Sigmoid colon (tissue), 7 donors: Measurements from ENCODE around the gene RNU7-1. TPM values are rescaled to one million over a fixed set of nuclear protein-coding genes. Genes with fewer than 3 reads are reported as not detected.

Experiments
- DNase-seq: peaks from one replicate; pipeline ENCODE4 v3.0.0-alpha.2; 2019
- H3K27ac ChIP-seq, 4 donors: fragments of 200-600 bp; sonication (generic); one replicate each; pipeline ENCODE4 v1.5.1; 2016 to 2019; ENCODE audit warnings: mild to moderate bottlenecking in 1 of 4
- H3K27me3 ChIP-seq, 3 donors: fragments of 200-600 bp; sonication (generic); one replicate each; pipeline ENCODE4 v1.5.1; 2019; ENCODE audit warnings: mild to moderate bottlenecking in 1 of 3
- H3K36me3 ChIP-seq, 4 donors: fragments of 200-600 bp; sonication (generic); one replicate each; pipeline ENCODE4 v1.5.1; 2016 to 2019
- H3K4me1 ChIP-seq, 4 donors: fragments of 200-600 bp; sonication (generic); one replicate each; pipeline ENCODE4 v1.5.1; 2017 to 2019
- H3K4me3 ChIP-seq, 4 donors: fragments of 200-600 bp; sonication (generic); one replicate each; pipeline ENCODE4 v1.5.1; 2017 to 2019; ENCODE audit warnings: mild to moderate bottlenecking in 2 of 4, moderate library complexity in 1 of 4
- H3K9me3 ChIP-seq, 4 donors: fragments of 200-600 bp in 3 of 4; sonication (generic) in 3 of 4; one replicate each; pipeline versions ENCODE4 v1.5.1 to v1.6.1; 2013 to 2019
- CTCF ChIP-seq, 4 experiments: fragments of 450-650 bp in 3 of 4; fragments of 200-600 bp in 1 of 4; IDR thresholded peaks; one replicate each; pipeline ENCODE4 v1.5.1; 2016 to 2019; ENCODE audit warnings: antibody characterized with exemption in 4 of 4, mild to moderate bottlenecking in 3 of 4, moderate library complexity in 2 of 4
- EP300 ChIP-seq, 4 donors: sonication (generic); formaldehyde crosslinking; IDR thresholded peaks; one replicate each; pipeline ENCODE4 v1.6.1; 2017; ENCODE audit warnings: antibody characterized with exemption in 4 of 4
- POLR2A ChIP-seq, 2 donors: fragments of 450-650 bp; IDR thresholded peaks; one replicate each; pipeline ENCODE4 v1.6.1; 2016; ENCODE audit warnings: antibody characterized with exemption in 2 of 2, mild to moderate bottlenecking in 2 of 2, moderate library complexity in 2 of 2
- POLR2AphosphoS5 ChIP-seq, 4 donors: sonication (generic); formaldehyde crosslinking; IDR thresholded peaks; one replicate each; pipeline ENCODE4 v1.6.1; 2017; ENCODE audit warnings: antibody characterized with exemption in 4 of 4
- WGBS, 2 donors: extraction: QIAGEN DNeasy Blood & Tissue Kit; methylation state at CpG; one replicate each; pipeline ENCODE4 v1.1.7; 2013; 5-methylcytosine and 5-hydroxymethylcytosine counted together
- intact Hi-C: fragments of 100-400 bp; cut with DNase I; formaldehyde crosslinking; loops from one replicate; pipeline ENCODE4 v1.15.1; 2023
- polyA plus RNA-seq, 3 donors: library from polyadenylated mRNA; stranded (reverse); fragments of 200-250 nt; gene quantifications; one replicate each; pipeline ENCODE4 v1.2.3, GENCODE V29; 2013
- total RNA-seq, 4 donors: library from RNA; depleted of rRNA; stranded (reverse); fragments of >200 nt; gene quantifications; one replicate each; pipeline ENCODE4 v1.1.0, GENCODE V29; 2016
- donor health status: healthy with polysubstance abuse.
- donor health status: Bipolar disorder and iron deficiency.
- donor health status: healthy.

Gene RNU7-1
- total and polyA plus RNA-seq, 7 donors, result not detected

- Histone ChIP-seq H3K4me3 (peak overlapping the region in 1 of 4 donors; percentile 1), H3K9me3 (no peaks in the 10 kb centered on the region), H3K4me1 (peaks cover 0 to 83% (median 74%) of the 10 kb centered on the region in 4 donors), H3K27ac (peak overlapping the region; percentile 46 to 99 (median 92)), H3K36me3 (peaks cover 0 to 39% (median 30%) of the 10 kb centered on the region in 4 donors), H3K27me3 (no peaks in the 10 kb centered on the region)
- DNase-seq, result no peak
- no peak for TF ChIP-seq CTCF (IDR thresholded peaks at IDR 0.05)
- TF ChIP-seq POLR2AphosphoS5 (IDR thresholded peaks at IDR 0.05), result peak in 2 of 4 donors; percentile 17 to 20
- intact Hi-C loops, result no loop called here
- 20 to 45% methylated on average over 8 of the region's 8 CpGs for WGBS, 2 donors
Observed at GRCh38 chr12:6934110-6934509, 9.5 kb upstream of the RNU7-1 start.

- H3K4me3 ChIP-seq, result no peak overlapping the region
- no peaks in the 10 kb centered on the region for H3K27me3 ChIP-seq
- H3K4me1 ChIP-seq, result peaks cover 0 to 73% (median 66%) of the 10 kb centered on the region in 4 donors
- peak overlapping the region; percentile 46 to 99 (median 92) for H3K27ac ChIP-seq
- peaks cover 0 to 53% (median 32%) of the 10 kb centered on the region in 4 donors for H3K36me3 ChIP-seq
- no peaks in the 10 kb centered on the region for H3K9me3 ChIP-seq
- no peak for DNase-seq
- intact Hi-C loops, result loop anchor here (5.0 kb wide), 1 partner anchor 63 kb away; the partner anchor contains the start of gene SPSB2
- TF ChIP-seq EP300 (IDR thresholded peaks at IDR 0.05) (no peak), CTCF (IDR thresholded peaks at IDR 0.05) (no peak), POLR2AphosphoS5 (IDR thresholded peaks at IDR 0.05) (peak in 1 of 4 donors; percentile 7)
- WGBS, 2 donors, result 77 to 81% methylated on average over 14 of the region's 14 CpGs
Observed at GRCh38 chr12:6935371-6936193, 8.0 kb upstream of the RNU7-1 start.

- peak overlapping the region; percentile 89 to 99 (median 94) for H3K27ac ChIP-seq
Observed at GRCh38 chr12:6936194-6936635, 7.4 kb upstream of the RNU7-1 start.

More at GRCh38 chr12:6936194-6936635, 7.4 kb upstream of the RNU7-1 start:
- H3K27me3 ChIP-seq, result no peaks in the 10 kb centered on the region
- peaks cover 2 to 59% (median 35%) of the 10 kb centered on the region in 4 donors for H3K36me3 ChIP-seq
- no peak overlapping the region for H3K4me3 ChIP-seq
- intact Hi-C loops, result loop anchor here (5.0 kb wide), 1 partner anchor 64 kb away; the partner anchor contains the start of gene SPSB2
- DNase-seq, result no peak
- TF ChIP-seq CTCF (IDR thresholded peaks at IDR 0.05) (no peak), POLR2A (IDR thresholded peaks at IDR 0.05) (no peak), POLR2AphosphoS5 (IDR thresholded peaks at IDR 0.05) (no peak), EP300 (IDR thresholded peaks at IDR 0.05) (no peak)
- H3K9me3 ChIP-seq, result no peaks in the 10 kb centered on the region
- H3K4me1 ChIP-seq, result peaks cover 0 to 72% (median 61%) of the 10 kb centered on the region in 4 donors
- 79 to 94% methylated on average over 3 of the region's 3 CpGs for WGBS, 2 donors
